HEK293 (cell line): ENCODE results near the gene SLC9A9.

Experiments used
- CTCF ChIA-PET: fragments of 350-600 bp; formaldehyde crosslinking; extraction: SDS; loops from one replicate; lab custom pipeline; 2021; ENCODE audit warnings: antibody characterized with exemption; lab: Yijun Ruan, JAX
- POLR2A ChIA-PET: fragments of 300-600 bp; formaldehyde crosslinking; extraction: SDS; loops from one replicate; lab custom pipeline; 2020; ENCODE audit warnings: antibody characterized with exemption, inconsistent platforms; lab: Yijun Ruan, JAX
- H3K27ac ChIP-seq: fragments of 200-500 bp; sonication (Bioruptor generic); 2 replicates; pipeline ENCODE4 v1.5.1; 2014; ENCODE audit warnings: low read depth, low read length, control low read depth, inconsistent platforms; ENCODE audit errors: extremely low read depth
- H3K36me3 ChIP-seq, 2 experiments: fragments of 200-500 bp in 1 of 2; sonication (Bioruptor generic) in 1 of 2; 1 replicate in 1 of 2; 2 replicates in 1 of 2; pipeline ENCODE4 v1.5.1; 2014 to 2017; ENCODE audit warnings: inconsistent platforms in 2 of 2, low read length in 2 of 2; ENCODE audit not compliant: control insufficient read depth in 2 of 2, insufficient read depth in 1 of 2
- H3K4me1 ChIP-seq: fragments of 200-500 bp; sonication (Bioruptor generic); 2 replicates; pipeline ENCODE4 v1.5.1; 2014; ENCODE audit warnings: mild to moderate bottlenecking, low read length, inconsistent platforms; ENCODE audit not compliant: control insufficient read depth, insufficient read depth
- H3K4me3 ChIP-seq: 2 replicates; pipeline ENCODE4 v1.5.1; 2011; ENCODE audit warnings: low read depth, mild to moderate bottlenecking, control low read depth, low read length, moderate library complexity
- H3K9me3 ChIP-seq: fragments of 200-500 bp; sonication (Bioruptor generic); 2 replicates; pipeline ENCODE4 v1.5.1; 2014; ENCODE audit warnings: low read depth, low read length, inconsistent platforms; ENCODE audit not compliant: control insufficient read depth, insufficient read depth
- EGR2 ChIP-seq: fragments of 450-650 bp; formaldehyde crosslinking; IDR thresholded peaks from 2 replicates; pipeline ENCODE4 v1.5.1; 2016; ENCODE audit warnings: low read depth, missing biosample characterization, missing genetic modification characterization
- FEZF1 ChIP-seq: fragments of 450-650 bp; formaldehyde crosslinking; IDR thresholded peaks from 2 replicates; pipeline ENCODE4 v1.5.1; 2016; ENCODE audit warnings: missing biosample characterization, missing genetic modification characterization
- HOXC10 ChIP-seq: sonication (generic); formaldehyde crosslinking; IDR thresholded peaks from 2 replicates; pipeline ENCODE4 v1.8.1; 2023; ENCODE audit warnings: mild to moderate bottlenecking, missing genetic modification reagents
- OVOL3 ChIP-seq: fragments of 450-650 bp; formaldehyde crosslinking; IDR thresholded peaks from 2 replicates; pipeline ENCODE4 v1.5.1; 2016; ENCODE audit warnings: missing biosample characterization, missing genetic modification characterization
- SCRT1 ChIP-seq: fragments of 450-650 bp; formaldehyde crosslinking; IDR thresholded peaks from 2 replicates; pipeline ENCODE4 v1.5.1; 2016; ENCODE audit warnings: missing biosample characterization, missing genetic modification characterization, borderline replicate concordance
- SCRT2 ChIP-seq: fragments of 450-650 bp; formaldehyde crosslinking; IDR thresholded peaks from 2 replicates; pipeline ENCODE4 v1.5.1; 2016; ENCODE audit warnings: missing biosample characterization, missing genetic modification characterization
- TCF7L2 ChIP-seq: IDR thresholded peaks from 2 replicates; pipeline ENCODE4 v1.6.1; 2011; ENCODE audit warnings: low read depth, mild to moderate bottlenecking, inconsistent platforms, low read length, moderate library complexity, borderline replicate concordance
- TRIM28 ChIP-seq: IDR thresholded peaks from 2 replicates; pipeline ENCODE4 v1.6.1; 2011; ENCODE audit warnings: low read length, control low read depth, borderline replicate concordance
- WT1 ChIP-seq: fragments of 450-650 bp; formaldehyde crosslinking; IDR thresholded peaks from 2 replicates; pipeline ENCODE4 v1.5.1; 2016; ENCODE audit warnings: missing biosample characterization, missing genetic modification characterization
- ZBTB1 ChIP-seq: fragments of 450-650 bp; formaldehyde crosslinking; IDR thresholded peaks from 2 replicates; pipeline ENCODE4 v1.5.1; 2016; ENCODE audit warnings: missing biosample characterization, missing genetic modification characterization
- ZBTB17 ChIP-seq: fragments of 450-650 bp; formaldehyde crosslinking; IDR thresholded peaks from 2 replicates; pipeline ENCODE4 v1.5.1; 2016; ENCODE audit warnings: missing biosample characterization, missing genetic modification characterization
- ZFP69B ChIP-seq: fragments of 450-650 bp; formaldehyde crosslinking; IDR thresholded peaks from 2 replicates; pipeline ENCODE4 v1.5.1; 2016; ENCODE audit warnings: missing biosample characterization, missing genetic modification characterization
- ZNF10 ChIP-seq: fragments of 450-650 bp; formaldehyde crosslinking; IDR thresholded peaks from 2 replicates; pipeline ENCODE4 v1.5.1; 2017; ENCODE audit warnings: missing biosample characterization, missing genetic modification characterization
- ZNF132 ChIP-seq: fragments of 450-650 bp; formaldehyde crosslinking; IDR thresholded peaks from 2 replicates; pipeline ENCODE4 v1.5.1; 2017; ENCODE audit warnings: missing biosample characterization, missing genetic modification characterization, borderline replicate concordance
- ZNF157 ChIP-seq: fragments of 450-650 bp; formaldehyde crosslinking; IDR thresholded peaks from 2 replicates; pipeline ENCODE4 v1.5.1; 2016; ENCODE audit warnings: missing biosample characterization, missing genetic modification characterization
- ZNF169 ChIP-seq: fragments of 450-650 bp; formaldehyde crosslinking; IDR thresholded peaks from 2 replicates; pipeline ENCODE4 v1.5.1; 2016; ENCODE audit warnings: missing biosample characterization, missing genetic modification characterization
- ZNF335 ChIP-seq: fragments of 450-650 bp; formaldehyde crosslinking; conservative IDR thresholded peaks from 2 replicates; pipeline ENCODE4 v1.5.1; 2016; ENCODE audit warnings: missing biosample characterization, missing genetic modification characterization
- ZNF366 ChIP-seq: fragments of 450-650 bp; formaldehyde crosslinking; conservative IDR thresholded peaks from 2 replicates; pipeline ENCODE4 v1.5.1; 2016; ENCODE audit warnings: missing biosample characterization, missing genetic modification characterization
- ZNF426 ChIP-seq: fragments of 450-650 bp; formaldehyde crosslinking; IDR thresholded peaks from 2 replicates; pipeline ENCODE4 v1.5.1; 2017; ENCODE audit warnings: missing biosample characterization, missing genetic modification characterization, mild to moderate bottlenecking, inconsistent platforms, moderate library complexity
- ZNF48 ChIP-seq: fragments of 450-650 bp; formaldehyde crosslinking; IDR thresholded peaks from 2 replicates; pipeline ENCODE4 v1.5.1; 2016; ENCODE audit warnings: missing biosample characterization, missing genetic modification characterization
- ZNF624 ChIP-seq: fragments of 450-650 bp; formaldehyde crosslinking; IDR thresholded peaks from 2 replicates; pipeline ENCODE4 v1.5.1; 2017; ENCODE audit warnings: missing biosample characterization, missing genetic modification characterization
- TF ChIP-seq, protein P1 (sequence below): fragments of 450-650 bp; formaldehyde crosslinking; IDR thresholded peaks from 2 replicates; pipeline ENCODE4 v1.5.1; 2016; ENCODE audit warnings: missing biosample characterization, missing genetic modification characterization
- TF ChIP-seq, protein P2 (sequence below): fragments of 450-650 bp; formaldehyde crosslinking; IDR thresholded peaks from 2 replicates; pipeline ENCODE4 v1.5.1; 2016; ENCODE audit warnings: missing biosample characterization, missing genetic modification characterization
- TF ChIP-seq, protein P3 (sequence below): fragments of 450-650 bp; formaldehyde crosslinking; IDR thresholded peaks from 2 replicates; pipeline ENCODE4 v1.5.1; 2016; ENCODE audit warnings: missing biosample characterization, missing genetic modification characterization
- TF ChIP-seq, protein P4 (sequence below): IDR thresholded peaks from 2 replicates; pipeline ENCODE4 v1.6.1; 2011; ENCODE audit warnings: mild to moderate bottlenecking, low read depth, low read length, borderline replicate concordance
- TF ChIP-seq, protein P5 (sequence below): fragments of 450-650 bp; formaldehyde crosslinking; IDR thresholded peaks from 2 replicates; pipeline ENCODE4 v1.5.1; 2016; ENCODE audit warnings: missing biosample characterization, missing genetic modification characterization, low read depth

SLC9A9 gene

DNA sequence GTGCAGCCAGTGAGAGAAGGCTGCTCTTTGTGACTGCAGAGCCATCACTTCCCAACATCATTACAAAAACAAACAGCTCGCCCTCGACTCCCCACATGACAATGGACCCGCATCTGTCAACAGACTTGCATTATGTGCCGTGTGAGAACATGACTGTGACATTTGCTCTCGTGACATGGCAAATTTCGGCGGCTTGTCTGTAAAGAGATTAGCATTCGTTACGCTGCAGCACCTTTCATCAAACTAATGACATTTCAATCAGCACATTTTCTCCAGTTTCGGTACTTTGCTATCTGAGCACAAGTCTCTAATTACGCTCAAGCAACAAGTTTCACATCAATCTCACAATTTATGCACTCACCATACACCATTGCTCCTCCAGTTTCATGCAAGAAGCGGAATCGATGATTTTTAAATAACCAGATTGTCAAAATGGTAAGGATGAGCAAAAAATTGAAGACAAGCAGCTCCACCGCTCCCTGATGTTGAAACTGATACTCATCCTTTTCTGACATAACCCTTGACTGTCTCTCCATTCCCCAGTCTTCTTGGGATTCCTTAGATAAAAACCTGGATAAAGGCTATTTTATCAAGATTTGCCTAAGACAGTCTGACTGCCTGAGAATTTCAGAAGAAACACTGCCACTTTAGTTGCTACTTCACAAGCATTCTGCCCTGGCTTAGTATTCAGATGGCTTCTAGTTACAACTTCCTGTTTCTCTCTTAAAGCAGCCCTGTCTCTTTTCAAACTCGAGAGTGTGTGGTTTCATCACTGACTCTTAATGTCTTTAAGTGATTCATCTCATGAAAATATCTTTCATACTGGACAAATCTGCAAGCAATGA, at the start of gene SLC9A9:
TSS of gene SLC9A9 (minus strand) at position 682 of the 845 bp plus-strand sequence. CDS start at position 536, 146 bp downstream.
- POLR2A ChIA-PET = no interaction called here
- H3K9me3 ChIP-seq = no peaks in the 10 kb centered on the region
- no peaks in the 10 kb centered on the region for H3K36me3 ChIP-seq
- H3K4me3 ChIP-seq = peak within 1 kb of the TSS; percentile 38
- TF ChIP-seq ZNF157 (tag by site-specific recombination) (no peak), ZFP69B (tag by site-specific recombination) (peak; percentile 61; the same call in 1 of the 2 replicates), ZNF169 (tag by site-specific recombination) (no peak), WT1 (tag by site-specific recombination) (peak; percentile 51; the same call in 1 of the 2 replicates), ZNF10 (tag by site-specific recombination) (no peak), HOXC10 (CRISPR knock-in tag) (no peak), ZBTB17 (tag by site-specific recombination) (peak; percentile 70; the same call in 1 of the 2 replicates), TCF7L2 (peak; percentile 77), ZNF426 (tag by site-specific recombination) (no peak), ZNF335 (tag by site-specific recombination) (peak; percentile 33; the same call in 1 of the 2 replicates), ZNF366 (tag by site-specific recombination) (0 out of 2 replicates have a peak, but pooled peaks have one; percentile 12), ZBTB1 (tag by site-specific recombination) (no peak), SCRT2 (tag by site-specific recombination) (peak; percentile 93), SCRT1 (tag by site-specific recombination) (0 out of 2 replicates have a peak, but pooled peaks have one; percentile 36), ZNF132 (tag by site-specific recombination) (no peak), ZNF624 (no peak), ZNF48 (tag by site-specific recombination) (no peak), OVOL3 (no peak), FEZF1 (tag by site-specific recombination) (peak; percentile 19; the same call in 1 of the 2 replicates), TRIM28 (peak; percentile 49; the same call in 1 of the 2 replicates), EGR2 (tag by site-specific recombination) (no peak)
- TF ChIP-seq, protein P1, sequence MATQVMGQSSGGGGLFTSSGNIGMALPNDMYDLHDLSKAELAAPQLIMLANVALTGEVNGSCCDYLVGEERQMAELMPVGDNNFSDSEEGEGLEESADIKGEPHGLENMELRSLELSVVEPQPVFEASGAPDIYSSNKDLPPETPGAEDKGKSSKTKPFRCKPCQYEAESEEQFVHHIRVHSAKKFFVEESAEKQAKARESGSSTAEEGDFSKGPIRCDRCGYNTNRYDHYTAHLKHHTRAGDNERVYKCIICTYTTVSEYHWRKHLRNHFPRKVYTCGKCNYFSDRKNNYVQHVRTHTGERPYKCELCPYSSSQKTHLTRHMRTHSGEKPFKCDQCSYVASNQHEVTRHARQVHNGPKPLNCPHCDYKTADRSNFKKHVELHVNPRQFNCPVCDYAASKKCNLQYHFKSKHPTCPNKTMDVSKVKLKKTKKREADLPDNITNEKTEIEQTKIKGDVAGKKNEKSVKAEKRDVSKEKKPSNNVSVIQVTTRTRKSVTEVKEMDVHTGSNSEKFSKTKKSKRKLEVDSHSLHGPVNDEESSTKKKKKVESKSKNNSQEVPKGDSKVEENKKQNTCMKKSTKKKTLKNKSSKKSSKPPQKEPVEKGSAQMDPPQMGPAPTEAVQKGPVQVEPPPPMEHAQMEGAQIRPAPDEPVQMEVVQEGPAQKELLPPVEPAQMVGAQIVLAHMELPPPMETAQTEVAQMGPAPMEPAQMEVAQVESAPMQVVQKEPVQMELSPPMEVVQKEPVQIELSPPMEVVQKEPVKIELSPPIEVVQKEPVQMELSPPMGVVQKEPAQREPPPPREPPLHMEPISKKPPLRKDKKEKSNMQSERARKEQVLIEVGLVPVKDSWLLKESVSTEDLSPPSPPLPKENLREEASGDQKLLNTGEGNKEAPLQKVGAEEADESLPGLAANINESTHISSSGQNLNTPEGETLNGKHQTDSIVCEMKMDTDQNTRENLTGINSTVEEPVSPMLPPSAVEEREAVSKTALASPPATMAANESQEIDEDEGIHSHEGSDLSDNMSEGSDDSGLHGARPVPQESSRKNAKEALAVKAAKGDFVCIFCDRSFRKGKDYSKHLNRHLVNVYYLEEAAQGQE (tag by site-specific recombination) = no peak
- TF ChIP-seq, protein P2, sequence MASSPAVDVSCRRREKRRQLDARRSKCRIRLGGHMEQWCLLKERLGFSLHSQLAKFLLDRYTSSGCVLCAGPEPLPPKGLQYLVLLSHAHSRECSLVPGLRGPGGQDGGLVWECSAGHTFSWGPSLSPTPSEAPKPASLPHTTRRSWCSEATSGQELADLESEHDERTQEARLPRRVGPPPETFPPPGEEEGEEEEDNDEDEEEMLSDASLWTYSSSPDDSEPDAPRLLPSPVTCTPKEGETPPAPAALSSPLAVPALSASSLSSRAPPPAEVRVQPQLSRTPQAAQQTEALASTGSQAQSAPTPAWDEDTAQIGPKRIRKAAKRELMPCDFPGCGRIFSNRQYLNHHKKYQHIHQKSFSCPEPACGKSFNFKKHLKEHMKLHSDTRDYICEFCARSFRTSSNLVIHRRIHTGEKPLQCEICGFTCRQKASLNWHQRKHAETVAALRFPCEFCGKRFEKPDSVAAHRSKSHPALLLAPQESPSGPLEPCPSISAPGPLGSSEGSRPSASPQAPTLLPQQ (tag by site-specific recombination) = peak; percentile 79
- TF ChIP-seq, protein P3, sequence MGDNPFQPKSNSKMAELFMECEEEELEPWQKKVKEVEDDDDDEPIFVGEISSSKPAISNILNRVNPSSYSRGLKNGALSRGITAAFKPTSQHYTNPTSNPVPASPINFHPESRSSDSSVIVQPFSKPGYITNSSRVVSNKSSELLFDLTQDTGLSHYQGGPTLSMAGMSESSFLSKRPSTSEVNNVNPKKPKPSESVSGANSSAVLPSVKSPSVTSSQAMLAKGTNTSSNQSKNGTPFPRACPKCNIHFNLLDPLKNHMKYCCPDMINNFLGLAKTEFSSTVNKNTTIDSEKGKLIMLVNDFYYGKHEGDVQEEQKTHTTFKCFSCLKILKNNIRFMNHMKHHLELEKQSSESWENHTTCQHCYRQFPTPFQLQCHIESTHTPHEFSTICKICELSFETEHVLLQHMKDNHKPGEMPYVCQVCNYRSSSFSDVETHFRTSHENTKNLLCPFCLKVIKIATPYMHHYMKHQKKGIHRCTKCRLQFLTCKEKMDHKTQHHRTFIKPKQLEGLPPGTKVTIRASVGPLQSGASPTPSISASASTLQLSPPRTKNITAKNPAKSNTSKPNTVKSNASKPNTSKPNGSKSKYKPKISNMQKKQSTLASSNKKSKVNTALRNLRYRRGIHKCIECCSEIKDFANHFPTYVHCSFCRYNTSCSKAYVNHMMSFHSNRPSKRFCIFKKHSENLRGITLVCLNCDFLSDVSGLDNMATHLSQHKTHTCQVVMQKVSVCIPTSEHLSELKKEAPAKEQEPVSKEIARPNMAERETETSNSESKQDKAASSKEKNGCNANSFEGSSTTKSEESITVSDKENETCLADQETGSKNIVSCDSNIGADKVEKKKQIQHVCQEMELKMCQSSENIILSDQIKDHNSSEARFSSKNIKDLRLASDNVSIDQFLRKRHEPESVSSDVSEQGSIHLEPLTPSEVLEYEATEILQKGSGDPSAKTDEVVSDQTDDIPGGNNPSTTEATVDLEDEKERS (tag by site-specific recombination) = no peak
- TF ChIP-seq, protein P4, sequence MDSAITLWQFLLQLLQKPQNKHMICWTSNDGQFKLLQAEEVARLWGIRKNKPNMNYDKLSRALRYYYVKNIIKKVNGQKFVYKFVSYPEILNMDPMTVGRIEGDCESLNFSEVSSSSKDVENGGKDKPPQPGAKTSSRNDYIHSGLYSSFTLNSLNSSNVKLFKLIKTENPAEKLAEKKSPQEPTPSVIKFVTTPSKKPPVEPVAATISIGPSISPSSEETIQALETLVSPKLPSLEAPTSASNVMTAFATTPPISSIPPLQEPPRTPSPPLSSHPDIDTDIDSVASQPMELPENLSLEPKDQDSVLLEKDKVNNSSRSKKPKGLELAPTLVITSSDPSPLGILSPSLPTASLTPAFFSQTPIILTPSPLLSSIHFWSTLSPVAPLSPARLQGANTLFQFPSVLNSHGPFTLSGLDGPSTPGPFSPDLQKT = no peak
- TF ChIP-seq, protein P5, sequence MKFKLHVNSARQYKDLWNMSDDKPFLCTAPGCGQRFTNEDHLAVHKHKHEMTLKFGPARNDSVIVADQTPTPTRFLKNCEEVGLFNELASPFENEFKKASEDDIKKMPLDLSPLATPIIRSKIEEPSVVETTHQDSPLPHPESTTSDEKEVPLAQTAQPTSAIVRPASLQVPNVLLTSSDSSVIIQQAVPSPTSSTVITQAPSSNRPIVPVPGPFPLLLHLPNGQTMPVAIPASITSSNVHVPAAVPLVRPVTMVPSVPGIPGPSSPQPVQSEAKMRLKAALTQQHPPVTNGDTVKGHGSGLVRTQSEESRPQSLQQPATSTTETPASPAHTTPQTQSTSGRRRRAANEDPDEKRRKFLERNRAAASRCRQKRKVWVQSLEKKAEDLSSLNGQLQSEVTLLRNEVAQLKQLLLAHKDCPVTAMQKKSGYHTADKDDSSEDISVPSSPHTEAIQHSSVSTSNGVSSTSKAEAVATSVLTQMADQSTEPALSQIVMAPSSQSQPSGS (tag by site-specific recombination) = no peak
- TF ChIP-seq, all 188 proteins: peak for 11
- CTCF ChIA-PET = no interaction called here
- no peaks in the 10 kb centered on the region for H3K4me1 ChIP-seq
- H3K27ac ChIP-seq = no peak within 1 kb of the TSS
